IPS-18c (cell line): ENCODE measurements around the gene ASPG.

ENCODE experiments used
- H3K4me3 ChIP-seq: 2 replicates; pipeline ENCODE4 v1.7.0; 2013; ENCODE audit warnings: low read depth, mild to moderate bottlenecking, low read length, moderate library complexity; ENCODE audit not compliant: insufficient read depth
- H3K9me3 ChIP-seq: one replicate; pipeline ENCODE4 v1.6.1; 2013; ENCODE audit warnings: mild to moderate bottlenecking, low read length, moderate library complexity; ENCODE audit not compliant: control insufficient read depth, insufficient read depth

ASPG gene

GRCh38 chr14:104108570-104109541, 23.4 kb downstream of the ASPG start:
- Histone ChIP-seq H3K9me3 (no peaks in the 10 kb centered on the region), H3K4me3 (no peak overlapping the region)

DNA sequence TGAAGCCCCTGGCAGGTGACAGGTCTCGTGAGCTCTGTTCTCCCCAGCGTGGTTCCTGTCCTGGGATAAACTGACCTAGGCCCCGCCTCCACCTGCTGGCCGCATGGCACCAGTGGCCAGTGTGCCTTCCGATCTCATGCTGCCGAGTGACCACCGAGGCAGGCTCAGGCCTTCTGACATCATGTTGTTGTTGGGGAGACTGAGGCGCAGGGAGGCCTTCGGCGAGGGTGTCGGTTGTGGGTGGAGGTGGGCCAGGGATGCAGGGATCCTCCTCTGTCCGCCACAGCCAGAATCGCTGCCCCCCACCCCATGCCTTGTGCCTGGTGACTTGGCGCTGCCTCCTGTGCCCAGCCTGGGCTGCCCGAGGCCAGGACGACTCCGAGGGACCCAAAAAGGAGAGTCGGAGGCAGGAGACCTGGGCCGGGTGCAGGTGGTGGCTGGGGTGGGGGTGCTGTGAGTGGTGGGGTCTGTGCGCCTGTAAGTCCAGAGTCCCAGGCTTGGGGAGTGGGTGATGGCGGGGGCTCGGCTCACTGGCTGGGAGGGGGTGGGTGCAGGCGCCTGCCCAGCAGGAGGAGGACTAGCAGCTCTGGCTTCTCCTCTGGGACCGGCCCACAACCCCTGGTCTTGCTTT, 24.3 kb downstream of the ASPG start:
- no peaks in the 10 kb centered on the region for H3K9me3 ChIP-seq
- H3K4me3 ChIP-seq: no peak overlapping the region

DNA sequence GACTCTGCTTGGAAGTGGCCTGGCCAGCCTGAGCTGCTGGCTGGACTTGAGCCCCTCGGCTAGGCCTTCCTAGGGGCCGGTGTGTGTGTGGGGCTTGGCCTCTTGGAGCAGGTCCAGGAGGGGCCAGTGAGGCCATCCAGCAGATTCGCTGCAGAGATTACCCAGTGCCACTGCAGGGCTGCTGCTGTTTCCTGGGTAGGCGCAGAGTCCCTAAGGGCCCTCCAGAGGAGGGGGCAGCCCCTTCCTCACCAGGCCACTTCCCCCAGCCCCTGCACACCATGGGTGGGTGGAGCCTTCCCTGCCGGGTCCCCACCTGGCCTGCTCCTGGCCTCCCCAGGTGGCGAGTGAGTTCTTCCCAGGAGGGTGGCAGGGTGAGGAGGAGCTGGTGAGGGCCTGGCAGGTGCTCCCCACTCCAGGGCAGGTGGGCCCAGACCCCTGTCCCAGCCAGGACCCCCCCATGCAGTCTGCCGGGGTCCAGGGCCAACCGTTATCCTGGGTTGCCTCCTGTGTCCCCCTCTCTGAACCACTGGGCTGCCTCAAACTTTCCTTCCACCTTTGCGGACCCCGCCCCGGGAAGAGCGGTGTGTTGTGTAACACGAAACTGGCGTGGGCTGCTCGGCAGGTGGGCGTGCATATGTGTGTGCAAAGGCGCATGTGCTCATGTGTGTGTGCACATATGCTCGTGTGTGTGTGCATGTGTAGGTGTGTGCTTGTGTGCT, 25.1 kb downstream of the ASPG start:
- Histone ChIP-seq H3K4me3 (no peak overlapping the region), H3K9me3 (no peaks in the 10 kb centered on the region)

- H3K9me3 ChIP-seq: no peaks in the 10 kb centered on the region
- no peak overlapping the region for H3K4me3 ChIP-seq
Observed at GRCh38 chr14:104111301-104112112, 26.0 kb downstream of the ASPG start.

DNA sequence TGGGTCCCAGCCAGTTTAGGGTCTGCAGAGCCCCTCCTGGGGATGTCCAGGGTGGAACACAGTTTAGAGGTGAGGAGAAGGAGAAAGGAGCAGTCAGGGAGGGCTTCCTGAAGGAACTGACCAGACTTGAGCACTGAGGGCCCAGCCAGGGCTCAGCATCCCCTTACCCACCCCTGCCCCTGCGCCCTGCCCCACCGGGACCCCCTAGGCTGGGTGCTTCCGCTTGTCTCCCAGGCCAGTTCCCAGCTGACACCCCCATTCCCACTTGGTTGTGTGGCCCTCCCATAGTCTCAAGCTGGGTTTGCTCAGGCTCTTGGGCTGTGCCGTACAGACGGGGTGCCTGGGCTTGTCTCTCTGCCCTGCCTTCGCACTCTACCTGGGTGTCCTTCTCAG, 26.6 kb downstream of the ASPG start:
- Histone ChIP-seq H3K4me3 (no peak overlapping the region), H3K9me3 (no peaks in the 10 kb centered on the region)

DNA sequence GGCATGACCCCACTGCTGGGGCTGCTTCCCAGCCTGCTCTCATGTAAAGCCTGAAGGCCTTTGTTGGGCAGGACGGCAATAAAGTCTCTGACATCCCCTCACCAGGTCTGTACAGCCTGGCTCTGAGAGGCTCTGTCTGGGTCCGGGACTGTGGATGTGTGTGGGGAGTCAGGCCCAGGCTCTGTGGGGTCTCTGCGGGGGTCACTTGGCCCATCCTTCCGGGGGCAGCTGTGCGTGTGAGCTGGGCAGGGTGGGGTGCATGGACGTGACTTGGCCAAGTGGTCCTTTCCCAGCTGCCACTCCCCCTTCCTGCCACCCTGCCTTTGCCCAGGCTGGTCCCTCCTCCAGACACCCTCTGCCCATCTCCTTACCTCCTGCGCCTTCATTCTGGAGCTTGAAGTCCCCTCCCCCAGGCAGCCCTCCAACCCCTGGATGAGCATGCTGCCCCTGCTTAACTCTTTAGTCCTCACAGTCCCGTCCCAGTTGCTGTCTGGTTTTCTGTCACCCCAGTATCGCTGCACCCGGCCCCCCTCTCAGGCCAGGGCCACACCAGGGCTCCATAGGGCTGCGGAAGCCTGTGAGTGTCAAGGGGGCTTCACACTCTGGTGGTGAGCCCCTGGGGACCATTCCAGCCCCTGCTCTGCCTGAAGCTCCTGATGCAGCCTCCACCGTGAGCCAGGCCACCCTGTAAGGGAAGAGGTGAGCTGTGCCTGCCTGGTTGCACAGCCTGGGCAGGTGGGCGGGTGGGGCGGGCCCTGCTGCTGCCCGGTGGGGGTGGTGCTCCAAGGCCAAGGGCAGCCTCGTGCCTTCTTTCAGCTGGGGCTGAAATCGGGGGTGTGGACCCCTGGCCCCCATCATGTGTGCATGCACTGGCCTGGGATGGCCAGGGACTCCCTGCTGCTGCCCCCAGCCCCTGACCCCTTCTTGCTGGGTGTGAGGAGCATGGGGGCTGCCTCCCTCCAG, 27.4 kb downstream of the ASPG start:
- Histone ChIP-seq H3K4me3 (no peak overlapping the region), H3K9me3 (no peaks in the 10 kb centered on the region)

DNA sequence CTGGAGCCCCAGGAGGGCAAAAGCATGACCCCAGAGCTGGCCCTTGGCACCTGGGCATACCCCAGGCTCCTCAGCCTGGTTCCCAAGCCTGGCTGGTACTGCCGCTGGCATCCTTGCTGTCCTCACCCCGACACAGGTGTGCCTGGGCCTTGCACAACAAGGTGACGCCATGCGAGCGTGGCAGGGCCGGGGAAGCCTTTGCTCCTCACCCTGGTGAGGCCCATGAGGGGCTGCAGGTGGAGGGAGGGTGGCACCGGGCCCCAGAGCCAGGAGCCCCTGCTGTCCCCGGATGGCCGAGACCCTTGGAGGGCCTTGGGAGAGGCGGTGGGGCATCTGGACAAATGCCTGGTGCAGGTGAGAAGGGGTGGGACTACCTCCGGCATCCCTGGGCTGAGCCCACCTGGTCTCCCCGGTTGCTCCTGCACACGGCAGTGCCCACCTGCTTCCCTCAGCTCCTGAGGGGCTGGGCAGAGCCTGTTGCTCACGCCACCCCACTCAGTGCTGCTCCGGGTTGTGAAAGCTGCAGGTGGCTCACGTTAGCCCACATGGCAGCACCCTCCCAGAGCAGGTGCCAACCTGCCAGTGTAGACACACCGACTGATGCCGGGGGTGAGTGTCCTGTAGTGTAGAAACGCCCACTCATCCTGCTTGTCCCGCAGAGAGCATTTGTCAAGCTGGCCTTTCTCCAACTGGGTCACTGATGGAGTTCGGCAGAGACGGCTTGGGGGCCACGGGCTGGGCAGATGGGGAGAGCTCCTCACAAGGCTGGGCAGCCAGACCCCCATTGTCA, 28.3 kb downstream of the ASPG start:
- H3K4me3 ChIP-seq: no peak overlapping the region
- H3K9me3 ChIP-seq: no peaks in the 10 kb centered on the region

DNA sequence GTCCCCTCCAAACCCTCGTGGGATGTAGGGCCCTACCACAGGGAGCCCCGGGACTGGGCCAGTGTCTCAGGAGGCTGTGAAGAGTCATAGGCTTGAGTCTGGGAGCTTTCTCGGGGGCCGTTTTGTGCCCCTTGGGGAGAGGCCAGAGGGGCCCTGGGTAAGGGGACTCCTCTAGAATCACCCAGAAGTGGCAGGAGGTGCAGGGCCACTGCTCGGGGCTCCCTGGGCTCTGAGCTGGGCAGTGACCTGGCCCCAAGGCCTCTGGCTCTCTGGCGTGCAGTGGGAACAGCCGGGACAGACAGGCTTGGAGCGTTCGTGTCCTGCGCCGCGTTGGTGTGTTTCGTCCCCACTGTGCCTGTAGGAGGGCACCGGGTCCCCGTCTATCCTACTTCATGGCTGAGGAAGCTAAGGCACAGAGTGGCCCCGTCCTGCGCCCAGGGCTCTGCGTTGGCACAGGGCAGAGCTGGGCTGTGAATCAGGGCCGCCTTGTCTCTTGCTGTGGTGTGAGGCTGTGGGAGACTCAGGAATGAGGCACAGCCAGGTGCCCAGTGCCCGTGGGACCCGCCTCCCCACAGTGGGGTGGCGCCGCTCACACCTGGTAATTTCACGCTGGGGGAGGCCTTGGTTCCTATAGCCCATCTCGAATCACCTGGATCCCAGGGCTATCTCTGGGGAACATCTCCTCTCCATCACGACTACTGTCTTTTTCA, 29.1 kb downstream of the ASPG start:
- Histone ChIP-seq H3K4me3 (no peak overlapping the region), H3K9me3 (no peaks in the 10 kb centered on the region)

GRCh38 chr14:104115131-104115600, 29.7 kb downstream of the ASPG start:
- Histone ChIP-seq H3K9me3 (no peaks in the 10 kb centered on the region), H3K4me3 (no peak overlapping the region)

DNA sequence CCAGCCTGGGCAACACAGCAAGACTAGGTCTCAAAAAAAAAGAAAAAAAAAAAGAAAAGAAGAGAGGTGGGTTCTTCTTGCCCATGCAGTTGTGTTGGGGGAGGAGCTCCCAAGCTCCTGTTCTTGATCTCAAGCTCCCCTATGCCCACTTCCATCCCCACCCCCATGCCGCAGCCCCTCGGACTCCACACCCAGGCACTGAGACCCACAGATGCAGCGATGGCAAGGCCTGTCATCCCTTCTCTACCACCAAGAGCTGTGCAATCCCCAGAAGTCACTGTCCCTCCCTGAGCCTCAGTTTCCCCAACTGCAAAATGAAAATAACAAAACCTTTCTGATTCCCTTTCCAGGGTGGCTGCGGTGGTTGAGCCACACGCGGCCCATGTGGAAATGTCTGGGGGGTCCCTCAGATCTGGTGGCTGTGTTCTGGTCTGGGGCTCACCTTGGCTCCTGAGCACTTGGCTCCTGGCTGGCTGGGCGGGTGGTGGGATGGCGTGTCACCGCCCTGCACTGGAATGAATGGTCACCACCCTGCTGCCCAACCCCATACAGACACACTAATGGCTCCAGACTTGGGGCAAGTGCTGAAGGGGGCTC, 30.3 kb downstream of the ASPG start:
- Histone ChIP-seq H3K4me3 (0 out of 2 replicates have a peak overlapping the region, but pooled peaks have one; percentile 51), H3K9me3 (no peaks in the 10 kb centered on the region)

GRCh38 chr14:104116288-104116755, 30.8 kb downstream of the ASPG start:
- Histone ChIP-seq H3K9me3 (no peaks in the 10 kb centered on the region), H3K4me3 (peak overlapping the region; percentile 51; the same call in 1 of the 2 replicates)

- no peaks in the 10 kb centered on the region for H3K9me3 ChIP-seq
- H3K4me3 ChIP-seq: peak overlapping the region; percentile 51
Observed at GRCh38 chr14:104116756-104117340, 31.3 kb downstream of the ASPG start.

DNA sequence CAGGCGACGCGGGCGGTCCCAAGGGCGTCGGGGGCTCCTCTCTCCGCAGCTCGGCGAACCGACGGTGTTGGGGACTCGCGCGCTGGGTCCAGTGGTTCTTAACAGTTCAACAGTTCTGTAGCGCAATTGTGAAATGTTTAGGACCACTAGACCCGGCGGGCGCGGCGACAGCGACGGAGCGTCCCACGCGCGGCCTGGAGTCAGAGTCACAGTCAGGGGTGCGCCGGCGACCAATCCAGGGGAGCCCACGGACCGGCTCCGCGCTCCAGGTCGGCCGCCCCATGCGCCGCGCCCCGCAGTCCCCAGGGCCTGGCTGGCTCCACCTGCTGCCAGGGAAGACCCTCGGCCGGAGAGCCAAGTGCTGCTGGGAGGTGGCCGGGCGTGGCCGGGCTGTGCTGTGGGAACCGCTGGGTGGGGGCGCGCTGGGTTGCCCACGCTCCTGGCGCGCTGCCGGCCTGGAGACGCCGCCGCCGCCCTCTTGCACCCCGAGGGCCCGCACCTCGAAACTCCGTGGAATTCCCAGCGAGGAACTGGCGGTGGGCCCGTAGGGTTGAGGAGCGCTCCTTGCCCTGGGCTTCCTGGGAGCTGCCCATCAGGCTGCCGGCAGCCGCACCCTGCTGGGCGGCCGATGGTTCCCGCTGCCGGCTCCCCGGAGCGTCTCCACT, 32.0 kb downstream of the ASPG start:
- Histone ChIP-seq H3K4me3 (peak overlapping the region; percentile 51), H3K9me3 (no peaks in the 10 kb centered on the region)
